ENCODE measurements around the gene RSPO4. TPM values are rescaled to one million over a fixed set of nuclear protein-coding genes. Genes with fewer than 3 reads are reported as not detected.

The RSPO4 gene
- total RNA-seq, 1 donor from 2014 or later, result 0.34 TPM

GRCh38 chr20:1003920-1004697, 2.0 kb upstream of the RSPO4 start:
- no peak overlapping the region for H2AFZ ChIP-seq (ENCODE audit: low read depth, low read length)
- no peak for TF ChIP-seq EZH2 (IDR thresholded peaks at IDR 0.05; ENCODE audit: insufficient read depth, low read length)
- TF ChIP-seq, protein P1, sequence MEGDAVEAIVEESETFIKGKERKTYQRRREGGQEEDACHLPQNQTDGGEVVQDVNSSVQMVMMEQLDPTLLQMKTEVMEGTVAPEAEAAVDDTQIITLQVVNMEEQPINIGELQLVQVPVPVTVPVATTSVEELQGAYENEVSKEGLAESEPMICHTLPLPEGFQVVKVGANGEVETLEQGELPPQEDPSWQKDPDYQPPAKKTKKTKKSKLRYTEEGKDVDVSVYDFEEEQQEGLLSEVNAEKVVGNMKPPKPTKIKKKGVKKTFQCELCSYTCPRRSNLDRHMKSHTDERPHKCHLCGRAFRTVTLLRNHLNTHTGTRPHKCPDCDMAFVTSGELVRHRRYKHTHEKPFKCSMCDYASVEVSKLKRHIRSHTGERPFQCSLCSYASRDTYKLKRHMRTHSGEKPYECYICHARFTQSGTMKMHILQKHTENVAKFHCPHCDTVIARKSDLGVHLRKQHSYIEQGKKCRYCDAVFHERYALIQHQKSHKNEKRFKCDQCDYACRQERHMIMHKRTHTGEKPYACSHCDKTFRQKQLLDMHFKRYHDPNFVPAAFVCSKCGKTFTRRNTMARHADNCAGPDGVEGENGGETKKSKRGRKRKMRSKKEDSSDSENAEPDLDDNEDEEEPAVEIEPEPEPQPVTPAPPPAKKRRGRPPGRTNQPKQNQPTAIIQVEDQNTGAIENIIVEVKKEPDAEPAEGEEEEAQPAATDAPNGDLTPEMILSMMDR (IDR thresholded peaks at IDR 0.05; ENCODE audit: insufficient read depth, low read depth, low read length), result no peak
- no peaks in the 10 kb centered on the region for H3K9me3 ChIP-seq (ENCODE audit: insufficient read depth, low read depth, low read length)
- no peak for FAIRE-seq
- H3K27me3 ChIP-seq (ENCODE audit: insufficient read depth, low read length), result peaks cover 20% of the 10 kb centered on the region
- no peak overlapping the region for H3K4me3 ChIP-seq (ENCODE audit: insufficient read depth, low read depth, low read length)
- no peaks in the 10 kb centered on the region for H3K36me3 ChIP-seq (ENCODE audit: insufficient read depth, low read length)
- DNase-seq (ENCODE audit: low read depth), result no peak
- Mint-ChIP-seq H3K4me1 (ENCODE audit: low read depth, unreplicated experiment) (no peaks in the 10 kb centered on the region), H3K36me3 (ENCODE audit: low read depth, unreplicated experiment) (no peaks in the 10 kb centered on the region), H3K4me3 (ENCODE audit: unreplicated experiment) (no peak overlapping the region), H3K27me3 (ENCODE audit: low read depth, unreplicated experiment) (peaks cover 35% of the 10 kb centered on the region), H3K27ac (ENCODE audit: unreplicated experiment) (no peak overlapping the region), H3K9me3 (ENCODE audit: unreplicated experiment) (no peaks in the 10 kb centered on the region)
- H3K27ac ChIP-seq (ENCODE audit: low read depth, low read length), result no peak overlapping the region
- no peaks in the 10 kb centered on the region for H3K79me2 ChIP-seq (ENCODE audit: insufficient read depth, low read length)
- H3K4me2 ChIP-seq (ENCODE audit: low read length), result no peak overlapping the region
- H4K20me1 ChIP-seq (ENCODE audit: insufficient read depth, low read length), result no peaks in the 10 kb centered on the region
- no peak overlapping the region for H3K9ac ChIP-seq (ENCODE audit: low read length)
- H3K4me1 ChIP-seq (ENCODE audit: insufficient read depth, low read length), result no peaks in the 10 kb centered on the region

DNA sequence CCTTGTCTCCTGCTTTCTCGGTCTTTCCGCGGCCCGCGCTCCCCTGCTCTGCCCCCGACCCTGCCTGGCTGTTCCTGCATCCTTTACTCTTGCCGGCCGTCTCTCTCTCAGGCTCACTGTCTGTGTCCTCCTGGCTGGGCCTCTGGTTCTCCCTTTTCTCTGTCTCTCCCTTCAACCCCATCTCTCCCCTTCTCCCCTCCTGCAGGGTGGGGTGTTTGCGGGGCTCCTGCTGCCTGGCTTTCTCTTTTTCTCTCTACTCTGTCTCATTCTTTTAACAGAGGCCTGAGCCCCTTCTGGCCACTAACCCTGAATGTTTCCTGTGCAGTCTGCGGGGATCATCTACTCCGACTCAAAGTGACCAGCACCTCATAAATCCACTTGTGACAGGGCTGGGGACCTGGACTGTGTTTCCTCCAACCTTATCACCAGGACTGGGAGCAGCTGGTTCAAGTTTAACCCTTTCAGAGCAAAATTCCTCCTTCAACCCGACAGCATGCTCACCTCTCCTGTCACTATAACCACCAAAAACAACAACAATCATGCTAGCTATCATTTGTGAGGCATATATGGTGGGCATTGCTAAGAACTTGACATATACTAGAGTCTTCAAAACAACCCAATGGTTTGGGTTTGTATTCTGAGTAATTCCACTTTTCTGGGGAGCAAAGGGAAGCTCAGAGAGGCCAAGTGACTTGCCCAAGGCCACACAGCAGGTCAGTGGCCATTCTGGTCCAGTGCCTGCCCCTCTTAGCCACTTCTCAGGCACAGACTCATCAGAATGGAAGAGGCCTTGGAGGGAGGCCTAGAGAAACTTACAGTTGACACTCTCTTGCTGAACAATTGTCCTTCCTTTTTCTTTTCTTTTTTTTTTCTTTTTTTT, 811 bp upstream of the RSPO4 start:
- no peak overlapping the region for H3K9ac ChIP-seq (ENCODE audit: low read length)
- no peaks in the 10 kb centered on the region for H4K20me1 ChIP-seq (ENCODE audit: insufficient read depth, low read length)
- H3K27me3 ChIP-seq (ENCODE audit: insufficient read depth, low read length), result peaks cover 20% of the 10 kb centered on the region
- H2AFZ ChIP-seq (ENCODE audit: low read depth, low read length), result no peak overlapping the region
- no peak overlapping the region for H3K4me2 ChIP-seq (ENCODE audit: low read length)
- Mint-ChIP-seq H3K36me3 (ENCODE audit: low read depth, unreplicated experiment) (no peaks in the 10 kb centered on the region), H3K27ac (ENCODE audit: unreplicated experiment) (no peak overlapping the region), H3K4me1 (ENCODE audit: low read depth, unreplicated experiment) (no peaks in the 10 kb centered on the region), H3K27me3 (ENCODE audit: low read depth, unreplicated experiment) (peaks cover 43% of the 10 kb centered on the region), H3K4me3 (ENCODE audit: unreplicated experiment) (peak overlapping the region; percentile 79), H3K9me3 (ENCODE audit: unreplicated experiment) (no peaks in the 10 kb centered on the region)
- FAIRE-seq (no peak), DNase-seq (ENCODE audit: low read depth) (no peak)
- H3K4me1 ChIP-seq (ENCODE audit: insufficient read depth, low read length), result no peaks in the 10 kb centered on the region
- no peaks in the 10 kb centered on the region for H3K9me3 ChIP-seq (ENCODE audit: insufficient read depth, low read depth, low read length)
- H3K27ac ChIP-seq (ENCODE audit: low read depth, low read length), result no peak overlapping the region
- TF ChIP-seq, protein P1 (IDR thresholded peaks at IDR 0.05; ENCODE audit: insufficient read depth, low read depth, low read length), result no peak
- TF ChIP-seq EZH2 (IDR thresholded peaks at IDR 0.05; ENCODE audit: insufficient read depth, low read length), result no peak
- no peaks in the 10 kb centered on the region for H3K79me2 ChIP-seq (ENCODE audit: insufficient read depth, low read length)
- no peak overlapping the region for H3K4me3 ChIP-seq (ENCODE audit: insufficient read depth, low read depth, low read length)
- no peaks in the 10 kb centered on the region for H3K36me3 ChIP-seq (ENCODE audit: insufficient read depth, low read length)
